Lung microvascular endothelial cell (primary cell): ENCODE data around the gene NT5C2. TPM values are rescaled to one million over a fixed set of nuclear protein-coding genes. Genes with fewer than 3 reads are reported as not detected.
A peak's percentile ranks its signal among the peaks of the same experiment; 100 is the strongest.
"Not testable (repeated sequence)": the region's sequence is repeated elsewhere in the genome, so short reads cannot be mapped to it uniquely, and the experiment has no call there.

Experiments used
- DNase-seq, 2 donors: peaks; one replicate each; pipeline versions ENCODE4 v3.0.0 to v3.0.0-alpha.2; 2010; ENCODE audit warnings: low read depth in 2 of 2
- total RNA-seq: library from RNA; depleted of rRNA; stranded (reverse); fragments of >200 nt; gene quantifications from 2 replicates; pipeline ENCODE4 v1.2.1, GENCODE V29; 2014

The NT5C2 gene
- total RNA-seq, 1 donor from 2014 or later, result 54.4 TPM

DNA sequence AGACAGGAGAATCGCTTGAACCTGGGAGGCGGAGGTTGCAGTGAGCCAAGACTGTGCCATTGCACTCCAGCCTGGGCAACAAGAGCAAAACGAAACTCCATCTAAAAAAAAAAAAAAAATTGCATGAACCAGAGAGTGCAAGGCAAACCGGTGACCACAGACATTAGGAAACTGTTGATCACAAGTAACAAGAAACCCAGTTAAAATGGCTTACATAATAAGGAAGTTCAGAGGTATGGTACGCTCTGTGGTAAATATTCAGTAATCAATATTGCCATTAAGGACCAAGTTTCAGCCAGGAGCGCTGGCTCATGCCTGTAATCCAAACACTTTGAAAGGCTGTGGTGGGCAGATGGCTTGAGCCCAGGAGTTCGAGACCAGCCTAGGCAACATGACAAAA, 9.2 kb upstream of the NT5C2 start:
- DNase-seq, result no peak

DNA sequence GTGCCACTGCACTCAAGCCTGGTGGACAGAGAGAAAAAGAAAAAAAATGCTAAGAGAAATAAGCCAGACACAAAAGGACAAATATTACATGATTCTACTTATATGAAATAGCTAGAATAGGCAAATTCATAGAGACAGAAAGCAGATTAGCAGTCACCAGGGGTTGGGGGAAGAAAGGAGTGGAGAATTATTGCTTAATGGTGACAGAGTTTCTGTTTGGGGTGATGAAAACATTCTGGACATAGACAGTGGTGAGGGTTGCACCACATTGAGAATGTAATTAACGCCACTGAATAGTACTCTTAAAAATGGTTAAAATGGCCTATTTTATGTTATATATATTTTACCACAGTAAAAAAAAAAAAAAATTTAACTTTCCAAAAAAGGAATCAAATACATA, 6.4 kb upstream of the NT5C2 start:
- no peak for DNase-seq

DNA sequence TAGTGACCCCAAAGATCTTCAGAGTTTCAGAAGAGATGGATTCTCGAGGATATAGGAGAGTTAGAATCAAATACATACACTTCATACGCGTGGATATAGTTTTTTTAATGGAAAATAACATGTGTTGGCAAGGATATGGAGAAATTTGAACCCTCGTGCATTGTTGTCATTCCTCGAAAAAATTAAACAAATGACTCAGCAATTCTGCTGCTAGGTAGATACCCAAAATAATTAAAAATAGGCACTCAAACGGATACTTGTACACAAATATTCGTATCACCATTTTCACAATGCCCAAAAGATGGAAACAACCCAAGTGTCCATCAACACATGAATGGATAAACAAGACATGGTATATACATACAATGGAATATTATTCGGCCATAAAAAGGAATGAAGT, 5.6 kb upstream of the NT5C2 start:
- no peak for DNase-seq

DNA sequence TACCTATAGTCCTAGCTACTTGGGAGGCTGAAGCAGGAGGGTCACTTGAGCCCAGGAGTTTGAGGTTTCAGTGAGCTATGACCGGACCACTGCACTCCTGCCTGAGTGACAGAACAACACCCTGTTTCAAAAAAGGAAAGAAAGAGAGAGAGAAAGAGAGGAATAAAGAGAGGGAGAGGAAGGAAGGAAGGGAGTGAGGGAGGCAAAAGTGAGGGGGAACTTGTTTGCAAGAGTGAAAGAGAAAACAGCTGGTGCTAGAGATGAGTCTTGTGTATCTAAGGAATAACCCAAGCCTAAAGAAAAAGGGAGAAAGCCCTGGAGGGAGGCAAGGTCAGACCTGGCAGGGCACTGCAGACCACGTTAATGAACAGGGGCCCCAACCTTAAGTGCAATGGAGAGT, 4.8 kb upstream of the NT5C2 start:
- DNase-seq, result no peak

DNA sequence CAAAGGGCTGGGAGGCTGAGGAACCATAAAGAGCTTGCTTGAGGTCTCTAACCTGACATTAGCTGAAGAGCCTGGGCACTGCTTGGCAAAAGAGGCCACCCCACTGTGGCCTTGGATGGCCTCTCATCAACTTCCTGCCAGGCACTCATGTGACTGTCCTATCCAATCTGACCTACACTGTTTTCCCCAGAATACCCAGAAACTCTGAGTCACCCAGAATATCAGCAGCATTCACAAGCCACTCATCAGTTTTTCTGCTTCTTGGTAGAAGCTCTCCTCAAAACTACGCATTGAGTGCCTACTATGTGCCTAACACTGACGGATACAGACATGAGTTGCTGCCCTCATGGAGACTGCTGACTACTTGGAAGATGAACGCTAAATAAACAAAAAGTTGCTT, 4.1 kb upstream of the NT5C2 start:
- DNase-seq, result peak; percentile 83 to 87

DNA sequence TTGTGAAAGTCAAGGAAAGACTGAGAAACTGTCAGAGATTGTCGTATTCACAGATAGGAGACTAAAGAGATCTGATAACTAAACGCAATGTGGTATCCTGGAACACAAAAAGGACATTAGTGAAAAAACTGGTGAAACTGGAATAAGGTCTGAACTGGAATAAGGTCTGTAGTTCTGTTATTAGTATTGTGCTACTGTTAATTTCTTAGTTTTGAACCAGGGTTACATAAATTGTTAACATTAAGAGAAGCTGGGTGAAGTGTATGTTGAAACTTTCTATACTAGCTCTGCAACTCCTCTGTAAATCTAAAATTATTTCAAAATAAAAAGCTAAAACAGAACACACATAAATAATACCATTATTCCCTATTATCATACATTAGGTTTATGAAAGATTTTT, 3.4 kb upstream of the NT5C2 start:
- DNase-seq, result no peak

DNA sequence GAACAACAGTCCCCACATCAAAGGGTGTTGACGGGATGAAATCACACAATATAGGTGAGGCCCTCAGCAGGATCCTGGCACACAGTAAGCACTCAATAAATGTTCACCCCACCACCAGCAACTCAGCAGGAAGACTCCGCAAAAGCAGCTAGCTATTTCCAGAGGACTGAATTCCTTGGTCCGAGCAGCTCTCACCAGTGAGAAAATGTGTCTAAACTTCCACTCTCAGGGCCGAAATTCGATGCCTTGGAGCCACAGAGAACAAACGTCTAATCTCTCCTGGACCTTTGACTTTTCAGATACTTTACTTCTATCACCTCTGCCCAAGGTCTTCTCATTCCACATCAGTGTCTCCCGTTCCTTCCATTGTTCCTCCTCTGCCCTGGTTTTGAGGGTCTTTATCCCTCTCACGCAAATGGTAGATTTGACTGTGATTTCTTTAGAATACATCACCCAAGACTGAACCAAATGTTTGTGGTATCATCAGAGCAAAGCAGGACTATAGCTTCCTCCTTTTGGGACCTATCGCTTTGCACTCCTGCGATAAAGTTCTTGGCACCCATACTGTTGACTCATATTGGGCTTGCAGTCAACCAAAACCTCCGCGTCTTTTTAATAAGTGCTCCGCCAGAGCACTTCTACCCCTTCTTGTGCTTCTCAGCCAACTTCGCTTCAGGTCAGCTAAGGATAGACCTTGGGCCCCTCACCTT, 903 bp upstream of the NT5C2 start:
- DNase-seq, result no peak

DNA sequence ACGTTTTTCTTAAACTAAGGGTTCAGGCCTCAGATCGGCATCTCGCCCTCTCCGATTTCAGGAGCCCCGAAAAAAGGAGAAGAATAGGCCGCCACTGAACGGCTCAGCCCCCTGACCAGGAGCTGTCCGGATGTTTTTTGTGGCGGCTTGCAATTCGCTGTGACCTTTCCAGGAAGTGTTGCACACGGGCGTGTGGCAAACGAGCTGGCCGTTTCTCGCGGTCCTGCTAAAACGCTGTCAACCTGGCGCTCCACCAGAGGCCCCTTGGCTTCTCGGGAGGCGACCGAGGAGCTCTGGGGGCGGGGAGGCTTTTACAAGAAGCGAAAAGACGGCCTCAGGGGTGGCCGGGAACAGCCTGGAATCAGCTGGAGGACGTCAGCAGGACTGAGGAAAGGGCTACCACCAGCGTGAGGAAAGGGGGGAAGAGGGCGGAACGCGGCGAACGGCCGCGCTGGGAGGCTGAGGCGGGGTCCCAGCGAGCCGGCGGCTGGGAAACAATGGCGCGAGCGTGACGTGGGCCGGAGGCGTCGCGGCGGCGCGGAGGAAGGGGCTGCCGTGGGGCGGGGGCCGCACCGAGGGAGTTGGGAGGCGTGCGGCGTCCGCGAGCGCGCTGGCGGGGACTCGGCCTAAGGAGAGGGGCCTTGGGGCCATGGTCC, 493 bp downstream of the NT5C2 start:
- peak; percentile 89 to 91 for DNase-seq

DNA sequence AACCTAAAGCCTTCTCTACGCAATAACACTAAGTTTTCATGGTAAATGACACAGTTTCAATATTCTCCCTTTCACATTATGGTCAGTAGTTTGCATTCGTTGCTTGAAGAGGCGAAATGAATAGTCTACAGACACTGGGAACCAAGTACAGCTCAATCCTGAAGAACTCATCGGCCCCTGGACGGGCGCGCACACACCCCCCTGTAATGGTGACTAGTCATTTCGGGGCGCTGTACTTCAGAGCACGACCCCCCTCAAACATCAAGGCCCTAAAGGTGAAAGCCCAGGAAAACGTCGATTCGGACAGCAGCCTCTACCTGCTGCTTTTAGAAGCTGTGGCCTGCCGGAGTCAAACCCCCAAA, 1.0 kb downstream of the NT5C2 start:
- DNase-seq, result peak in 1 of 2 donors; percentile 29

DNA sequence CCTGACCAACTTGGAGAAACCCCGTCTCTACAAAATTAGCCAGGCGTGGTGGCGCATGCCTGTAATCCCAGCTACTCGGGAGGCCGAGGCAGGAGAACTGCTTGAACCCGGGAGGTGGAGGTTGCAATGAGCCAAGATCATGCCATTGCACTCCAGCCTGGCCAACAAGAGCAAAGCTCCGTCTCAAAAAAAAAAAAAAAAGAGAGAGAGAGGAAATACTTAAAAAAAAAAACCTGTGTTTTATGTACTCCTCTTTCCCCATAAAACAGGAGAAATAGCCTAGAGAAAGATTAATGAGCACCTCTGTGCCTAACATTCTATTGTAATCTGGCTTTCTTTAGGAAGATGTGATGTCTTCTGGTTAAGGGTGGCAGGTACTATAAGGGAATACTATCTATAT, 1.9 kb downstream of the NT5C2 start:
- not testable (repeated sequence) for DNase-seq

DNA sequence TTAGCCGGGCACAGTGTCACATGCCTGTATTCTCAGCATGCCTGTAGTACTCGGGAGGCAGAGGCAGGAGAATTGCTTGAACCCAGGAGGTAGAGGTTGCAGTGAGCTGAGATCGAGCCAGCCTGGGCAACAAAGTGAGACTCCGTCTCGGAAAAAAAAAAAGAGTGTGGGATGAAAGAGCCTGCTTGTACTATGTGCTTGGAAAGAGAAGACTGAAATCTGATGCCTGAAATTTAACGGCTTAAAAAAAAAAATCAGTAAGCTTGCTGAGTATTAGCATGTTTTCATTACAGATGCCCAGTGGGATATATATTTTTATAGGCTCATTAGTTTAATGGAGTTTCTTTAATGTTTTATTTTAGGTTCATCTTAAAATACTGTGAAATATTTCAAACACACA, 4.2 kb downstream of the NT5C2 start:
- DNase-seq, result no peak

DNA sequence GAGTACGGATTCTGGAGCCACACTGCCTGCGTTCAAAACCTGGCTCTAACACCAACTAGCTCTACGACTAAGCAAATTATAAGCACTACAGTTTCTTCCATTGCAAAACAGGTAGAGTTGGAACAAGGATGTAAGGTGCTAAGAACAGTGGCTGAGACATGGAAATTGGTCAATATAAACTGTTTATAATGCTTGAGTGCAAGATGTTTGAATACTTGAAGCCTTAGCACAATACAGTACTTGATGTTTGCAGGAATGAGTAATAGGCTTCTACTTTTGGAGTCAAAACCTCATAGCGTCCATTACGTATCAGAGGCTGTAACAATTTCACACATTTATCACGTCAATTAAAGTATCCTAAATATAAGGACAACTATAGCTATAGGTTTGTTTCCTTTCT, 6.9 kb downstream of the NT5C2 start:
- no peak for DNase-seq

DNA sequence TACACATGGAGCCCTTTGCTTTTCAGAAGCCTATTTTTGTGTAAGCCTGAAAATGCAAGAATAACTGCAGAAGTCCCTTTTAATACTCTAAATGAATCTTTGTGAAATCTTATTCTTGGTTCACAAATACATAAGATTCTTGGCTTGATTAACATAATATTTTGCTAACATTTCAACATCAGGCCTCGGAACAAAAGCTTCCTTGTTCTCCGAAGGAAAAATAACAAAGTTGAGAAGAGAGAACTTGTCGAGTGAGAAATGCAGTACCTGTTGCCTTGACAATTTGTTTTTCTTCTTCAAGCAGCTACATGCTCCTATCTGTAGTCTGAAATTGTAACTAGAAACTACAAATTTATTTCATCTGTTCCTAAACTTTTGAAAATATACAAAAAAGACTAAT, 8.5 kb downstream of the NT5C2 start:
- no peak for DNase-seq

DNA sequence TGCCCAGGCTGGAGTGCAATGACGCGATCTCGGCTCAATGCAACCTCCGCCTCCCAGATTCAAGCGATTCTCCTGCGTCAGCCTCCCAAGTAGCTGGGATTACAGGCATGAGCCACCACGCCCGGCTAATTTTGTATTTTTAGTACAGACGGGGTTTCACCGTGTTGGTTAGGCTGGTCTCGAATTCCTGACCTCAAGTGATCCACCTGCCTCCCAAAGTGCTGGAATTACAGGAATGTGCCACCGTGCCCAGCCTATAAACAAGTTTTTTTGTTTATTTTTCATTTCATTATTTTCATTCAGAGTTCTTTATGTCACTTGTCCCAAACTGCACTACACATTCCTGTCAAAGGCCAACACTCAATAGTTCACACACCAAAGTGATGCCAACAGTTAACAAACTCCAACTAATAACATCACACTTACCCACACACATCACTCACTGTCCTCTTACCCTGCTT, 9.1 kb downstream of the NT5C2 start:
- DNase-seq, result peak in 1 of 2 donors; percentile 23

DNA sequence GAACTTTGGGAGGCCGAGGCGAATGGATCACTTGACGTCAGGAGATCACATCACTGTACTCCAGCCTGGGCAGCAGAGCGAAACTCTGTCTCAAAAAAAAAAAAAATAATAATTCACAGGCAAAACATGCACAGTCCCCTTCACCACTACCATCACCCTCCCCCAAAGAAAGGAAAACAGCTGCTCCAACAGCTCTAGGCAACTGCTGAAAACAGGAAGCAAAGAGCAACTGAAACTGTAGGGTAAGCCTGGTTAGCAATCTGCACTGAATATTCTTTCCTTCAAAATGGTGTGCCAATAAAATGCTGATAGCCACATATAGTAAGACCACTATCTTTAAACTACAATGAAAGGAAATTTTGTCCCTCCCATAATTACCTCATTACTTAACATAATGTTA, 11.8 kb downstream of the NT5C2 start:
- DNase-seq, result peak; percentile 87 to 93

DNA sequence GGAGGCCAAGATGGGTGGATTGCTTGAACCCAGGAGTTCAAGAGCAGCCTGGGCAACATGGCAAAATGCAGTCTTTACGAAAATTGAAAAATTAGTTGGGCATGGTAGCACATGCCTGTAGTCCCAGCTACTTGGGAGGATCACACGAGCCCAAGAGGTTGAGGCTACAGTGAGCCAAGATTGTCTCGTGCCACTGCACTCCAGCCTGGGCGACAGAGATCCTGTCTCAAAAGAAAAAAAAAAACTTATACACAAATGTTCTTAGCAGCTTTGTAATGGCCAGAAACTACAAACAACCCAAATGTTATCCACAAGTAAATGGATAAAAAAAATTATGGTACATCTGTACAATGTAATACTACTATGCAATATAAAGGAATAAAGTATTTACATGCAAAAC, 12.6 kb downstream of the NT5C2 start:
- DNase-seq, result no peak

DNA sequence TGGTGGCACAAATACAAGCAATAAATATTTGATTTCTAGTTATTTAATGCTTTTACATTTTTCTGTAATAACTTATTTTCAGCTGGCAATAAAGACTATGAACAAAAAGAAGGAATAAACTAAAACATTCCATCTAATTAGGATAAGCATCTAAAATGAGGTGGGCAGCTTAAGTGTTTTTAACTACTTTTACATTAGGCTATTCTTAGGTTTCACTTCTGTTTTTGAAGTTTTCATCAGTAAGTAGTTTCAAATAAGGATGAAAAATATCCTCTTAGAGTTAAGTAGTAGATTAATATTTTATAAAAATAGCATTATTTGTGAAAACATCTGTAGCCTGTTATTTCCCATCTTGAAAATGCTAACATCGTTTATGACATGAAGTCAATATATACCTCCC, 15.9 kb downstream of the NT5C2 start:
- DNase-seq, result no peak

DNA sequence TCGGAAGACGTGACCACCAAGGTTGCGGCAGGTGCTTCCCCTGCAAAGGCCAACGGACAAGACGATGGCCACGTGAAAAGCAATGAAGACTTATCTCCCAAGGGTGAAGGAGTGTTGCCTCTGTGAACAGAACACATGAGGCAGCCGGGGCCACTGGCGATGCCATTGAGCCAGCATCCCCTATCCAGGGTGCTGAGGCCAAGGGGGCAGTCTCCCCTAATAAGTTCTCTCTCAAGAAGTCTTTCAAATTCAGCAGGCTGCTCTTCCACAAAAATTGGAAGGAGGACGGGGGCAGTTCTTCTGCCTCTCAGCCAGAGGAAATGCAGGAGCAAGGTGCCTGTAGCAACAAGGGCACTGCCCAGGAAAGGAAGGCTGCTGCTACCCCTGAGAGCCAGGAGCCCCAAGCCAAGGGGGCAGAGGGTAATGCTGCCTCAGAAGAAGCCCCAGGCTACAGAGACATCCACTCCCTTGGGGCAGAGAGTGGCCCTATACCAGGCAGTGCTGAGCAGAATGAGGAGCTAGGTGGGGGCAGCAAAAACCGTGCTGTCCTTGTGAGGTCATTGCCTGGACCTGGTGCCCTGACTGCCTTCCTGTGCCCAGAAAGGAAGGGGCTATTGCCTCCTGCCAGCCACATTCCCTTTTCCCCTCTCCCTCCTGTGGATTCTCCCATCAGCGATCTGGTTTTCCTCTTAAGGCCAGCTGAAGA, 17.3 kb downstream of the NT5C2 start:
- DNase-seq, result no peak

DNA sequence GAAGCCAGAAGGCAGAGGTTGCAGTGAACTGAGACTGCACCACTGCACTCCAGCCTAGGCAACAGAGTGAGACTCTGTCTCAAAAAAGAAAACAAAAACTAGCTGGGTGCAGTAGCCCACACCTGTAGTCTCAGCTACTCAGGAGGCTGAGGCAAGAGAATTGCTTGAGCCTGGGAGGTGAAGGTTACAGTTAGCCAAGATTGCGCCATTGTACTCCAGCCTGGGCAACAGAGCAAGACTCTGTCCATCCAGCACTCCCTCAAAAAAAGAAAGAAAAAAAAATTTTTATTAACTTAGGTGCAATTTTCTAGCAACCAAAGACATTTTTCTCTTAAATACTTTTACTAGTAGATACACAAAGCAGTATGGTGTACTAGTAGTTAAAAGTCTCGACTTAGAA, 18.7 kb downstream of the NT5C2 start:
- DNase-seq, result not testable (repeated sequence)

DNA sequence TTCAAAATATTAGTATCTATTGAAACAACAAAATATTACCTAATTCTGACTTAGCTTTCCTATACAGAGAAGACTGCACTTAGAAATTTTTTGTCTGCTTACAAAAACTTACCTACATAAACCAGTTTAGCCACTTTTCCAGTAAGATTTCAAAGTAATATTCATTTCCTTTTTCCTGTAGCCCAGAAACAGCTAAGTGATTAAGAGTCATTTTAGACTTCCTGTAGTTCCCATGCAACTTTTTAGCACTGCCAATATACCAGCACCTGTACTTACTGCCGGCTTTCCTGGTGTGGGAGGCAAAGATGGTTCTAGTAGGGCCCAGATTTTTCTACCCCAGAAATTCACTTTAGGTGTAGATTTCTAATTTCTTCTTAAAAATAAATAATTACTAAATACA, 21.8 kb downstream of the NT5C2 start:
- DNase-seq, result peak; percentile 24 to 72

DNA sequence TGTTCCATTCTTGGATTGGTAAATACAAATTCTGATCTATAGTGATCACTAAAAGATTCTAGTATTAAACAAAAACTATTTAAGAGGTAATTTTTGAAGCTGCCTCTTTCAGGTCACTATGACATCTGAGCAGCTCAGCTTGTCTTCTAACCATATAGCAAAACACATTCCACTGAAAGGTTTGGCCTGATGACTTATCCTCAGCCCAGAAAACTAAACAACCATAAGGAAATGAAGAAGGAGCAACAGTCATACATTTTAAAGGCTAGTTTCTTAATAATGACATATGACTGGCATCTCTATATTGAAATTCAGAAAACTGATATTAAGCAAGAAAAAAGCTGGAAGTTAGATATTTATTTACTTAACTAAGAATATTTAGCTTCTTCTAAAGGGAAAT, 24.6 kb downstream of the NT5C2 start:
- DNase-seq, result peak in 1 of 2 donors; percentile 54

DNA sequence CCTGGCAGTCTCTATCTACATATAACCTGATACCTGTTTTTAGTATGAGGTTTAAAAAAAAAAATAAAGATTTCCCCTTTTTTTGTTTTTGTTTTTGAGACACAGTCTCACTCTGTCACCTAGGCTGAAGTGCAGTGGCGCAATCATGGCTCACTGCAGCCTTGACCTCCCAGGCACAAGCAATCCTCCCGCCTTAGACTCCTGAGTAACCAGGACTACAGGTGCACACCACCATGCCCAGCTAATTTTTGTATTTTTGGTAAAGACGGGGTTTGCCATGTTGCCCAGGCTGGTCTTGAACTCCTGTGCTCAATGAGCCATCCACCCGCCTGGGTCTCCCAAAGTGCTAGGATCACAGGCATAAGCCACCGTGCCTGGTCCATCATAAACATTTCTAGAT, 25.5 kb downstream of the NT5C2 start:
- not testable (repeated sequence) for DNase-seq

DNA sequence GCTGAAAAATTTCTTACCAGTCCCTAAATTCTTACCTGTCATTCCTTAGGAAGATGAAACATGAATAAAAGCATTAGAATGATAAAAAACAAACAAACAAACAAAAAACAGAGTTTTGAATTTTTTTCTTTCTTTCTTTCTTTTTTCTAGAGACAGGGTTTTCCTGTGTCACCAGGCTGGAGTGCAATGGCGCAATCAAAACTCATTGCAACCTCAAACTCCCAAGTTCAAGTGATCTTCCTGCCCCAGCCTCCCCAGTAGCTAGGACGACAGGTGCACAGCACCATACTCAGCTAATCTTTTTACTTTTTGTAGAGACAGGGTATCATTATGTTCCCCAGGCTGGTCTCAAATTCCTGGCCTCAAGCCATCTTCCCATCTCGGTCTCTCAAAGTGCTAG, 26.5 kb downstream of the NT5C2 start:
- no peak for DNase-seq
